ENCODE results near the gene PON2. TPM values are rescaled to one million over a fixed set of nuclear protein-coding genes. Genes with fewer than 3 reads are reported as not detected.

The PON2 gene
- total RNA-seq, 2 donors from 2014 or later, result 62.0 to 108 TPM

DNA sequence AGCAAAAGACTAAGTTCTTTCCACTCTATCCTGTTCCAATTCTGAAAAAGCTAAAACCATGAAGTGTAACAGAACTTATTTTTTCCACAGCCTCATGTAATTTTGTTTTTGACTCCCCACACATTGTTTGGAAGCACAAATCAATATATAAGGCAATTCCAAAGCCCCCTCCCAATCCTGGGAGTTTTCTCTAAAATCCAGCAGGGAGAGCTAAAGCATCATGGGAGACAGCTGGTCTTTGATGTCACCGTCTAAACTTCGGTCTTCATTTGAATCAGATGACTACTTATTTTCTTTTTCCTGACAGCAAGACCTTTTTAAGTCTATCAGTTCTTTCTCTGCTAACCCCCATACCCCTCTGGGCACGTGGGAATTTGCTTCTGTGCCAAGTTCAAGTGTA lies 77.2 kb downstream of the PON2 start:
- WGBS, 2 donors, result 40 to 50% methylated on average over 3 of the region's 3 CpGs
- no peak overlapping the region for H3K27ac ChIP-seq
- H3K27me3 ChIP-seq, result no peaks in the 10 kb centered on the region
- ATAC-seq (no peak), DNase-seq (no peak)
- TF ChIP-seq POLR2A (IDR thresholded peaks at IDR 0.05), result no peak
- TF ChIP-seq, protein P1, sequence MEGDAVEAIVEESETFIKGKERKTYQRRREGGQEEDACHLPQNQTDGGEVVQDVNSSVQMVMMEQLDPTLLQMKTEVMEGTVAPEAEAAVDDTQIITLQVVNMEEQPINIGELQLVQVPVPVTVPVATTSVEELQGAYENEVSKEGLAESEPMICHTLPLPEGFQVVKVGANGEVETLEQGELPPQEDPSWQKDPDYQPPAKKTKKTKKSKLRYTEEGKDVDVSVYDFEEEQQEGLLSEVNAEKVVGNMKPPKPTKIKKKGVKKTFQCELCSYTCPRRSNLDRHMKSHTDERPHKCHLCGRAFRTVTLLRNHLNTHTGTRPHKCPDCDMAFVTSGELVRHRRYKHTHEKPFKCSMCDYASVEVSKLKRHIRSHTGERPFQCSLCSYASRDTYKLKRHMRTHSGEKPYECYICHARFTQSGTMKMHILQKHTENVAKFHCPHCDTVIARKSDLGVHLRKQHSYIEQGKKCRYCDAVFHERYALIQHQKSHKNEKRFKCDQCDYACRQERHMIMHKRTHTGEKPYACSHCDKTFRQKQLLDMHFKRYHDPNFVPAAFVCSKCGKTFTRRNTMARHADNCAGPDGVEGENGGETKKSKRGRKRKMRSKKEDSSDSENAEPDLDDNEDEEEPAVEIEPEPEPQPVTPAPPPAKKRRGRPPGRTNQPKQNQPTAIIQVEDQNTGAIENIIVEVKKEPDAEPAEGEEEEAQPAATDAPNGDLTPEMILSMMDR (IDR thresholded peaks at IDR 0.05), result peak in 1 of 7 experiments; percentile 3
- no peaks in the 10 kb centered on the region for H3K4me1 ChIP-seq
- H3K36me3 ChIP-seq (replicated peaks in 1 of 2; ENCODE audit: insufficient read depth in 1 of 2, low read depth in 2 of 2), result no peaks in the 10 kb centered on the region
- peaks cover 0 to 10% (median 0%) of the 10 kb centered on the region in 3 donors for H3K9me3 ChIP-seq
- no peak overlapping the region for H3K4me3 ChIP-seq
- intact Hi-C loops (cut with DNase I), result no loop called here

Other genes starting within 250 kb of the PON2 start
- under 1 TPM in 1 of 2 donors, not detected in 1; 0.78 TPM for gene PON1, start 110.5 kb downstream of the PON2 start, total RNA-seq
- gene PON3, start 38.7 kb downstream of the PON2 start, total RNA-seq, result 1 to 10 TPM; 3.0 to 7.0 TPM
- gene ASB4, start 50.9 kb upstream of the PON2 start, total RNA-seq, result not detected
- gene PDK4, start 161.5 kb upstream of the PON2 start, total RNA-seq, result 100 to 1,000 TPM; 234 to 308 TPM

Data from body of pancreas (tissue), 4 donors.